Natural killer cell (primary cell): ENCODE measurements around the gene BTBD2. TPM values are rescaled to one million over a fixed set of nuclear protein-coding genes. Genes with fewer than 3 reads are reported as not detected.

Experiments
- ATAC-seq, 3 donors: fragments of 150-1000 bp in 2 of 3; fragments of 200-7000 bp in 1 of 3; cut with Tn5 transposase; 1 replicate in 1 of 3; 2 replicates in 2 of 3; pipeline ENCODE4 v1.10.0; 2021; ENCODE audit warnings: mild to moderate bottlenecking in 2 of 3, moderate library complexity in 2 of 3
- DNase-seq, 2 donors: peaks; one replicate each; pipeline versions ENCODE4 v3.0.0 to v3.0.0-alpha.2; 2013 to 2021; ENCODE audit warnings: mixed read lengths in 1 of 2
- H3K27ac ChIP-seq: one replicate; pipeline ENCODE4 v1.5.1; 2013; ENCODE audit warnings: mild to moderate bottlenecking, low read length
- H3K27me3 ChIP-seq: one replicate; pipeline ENCODE4 v1.6.1; 2013; ENCODE audit warnings: low read length; ENCODE audit not compliant: control insufficient read depth, insufficient read depth
- H3K36me3 ChIP-seq: one replicate; pipeline ENCODE4 v1.6.1; 2013; ENCODE audit warnings: low read length; ENCODE audit not compliant: control insufficient read depth, insufficient read depth
- H3K4me1 ChIP-seq: one replicate; pipeline ENCODE4 v1.6.1; 2013; ENCODE audit warnings: low read length; ENCODE audit not compliant: control insufficient read depth, insufficient read depth
- H3K4me3 ChIP-seq: one replicate; pipeline ENCODE4 v1.5.1; 2013; ENCODE audit warnings: low read length
- H3K9me3 ChIP-seq: one replicate; pipeline ENCODE4 v1.6.1; 2013; ENCODE audit warnings: low read length; ENCODE audit not compliant: control insufficient read depth, insufficient read depth
- H3K27ac Mint-ChIP-seq, 2 donors: one replicate each; pipeline ENCODE4 v1.8.0; 2022; ENCODE audit warnings: mild to moderate bottlenecking in 2 of 2, mixed read lengths in 2 of 2, moderate library complexity in 1 of 2
- H3K27me3 Mint-ChIP-seq, 2 donors: one replicate each; pipeline ENCODE4 v1.8.0; 2022; ENCODE audit warnings: low read depth in 2 of 2, mixed read lengths in 2 of 2
- H3K36me3 Mint-ChIP-seq: one replicate; pipeline ENCODE4 v1.8.0; 2022; ENCODE audit warnings: mixed read lengths
- H3K4me1 Mint-ChIP-seq, 2 donors: one replicate each; pipeline ENCODE4 v1.8.0; 2022; ENCODE audit warnings: mixed read lengths in 2 of 2
- H3K4me3 Mint-ChIP-seq: one replicate; pipeline ENCODE4 v1.8.0; 2022; ENCODE audit warnings: mild to moderate bottlenecking, moderate library complexity, mixed read lengths
- H3K9me3 Mint-ChIP-seq, 2 donors: one replicate each; pipeline ENCODE4 v1.8.0; 2022; ENCODE audit warnings: mixed read lengths in 2 of 2
- WGBS: methylation state at CpG from one replicate; pipeline ENCODE4 v1.1.7; 2013; ENCODE audit warnings: missing lambda C conversion rate; ENCODE audit not compliant: insufficient coverage; 5-methylcytosine and 5-hydroxymethylcytosine counted together
- intact Hi-C: fragments of 100-400 bp; cut with micrococcal nuclease; formaldehyde crosslinking; loops from one replicate; pipeline ENCODE4 v1.14.2; 2022
- total RNA-seq, 4 donors: library from RNA; stranded (reverse); fragments of 120-200 nt in 1 of 4; gene quantifications; one replicate each; pipeline versions ENCODE4 v1.2.3 to v1.2.4, GENCODE V29; 2013 to 2022
- TF ChIP-seq, protein P1 (sequence below): fragments of 200-600 bp; IDR thresholded peaks from one replicate; pipeline ENCODE4 v1.8.0; 2022; ENCODE audit warnings: antibody characterized with exemption

The BTBD2 gene
- total RNA-seq, 3 donors from 2014 or later (not counting 1 experiment from before 2014, with no cell fraction given), result 47.6 to 57.0 (median 53.4) TPM

GRCh38 chr19:2051773-2052704 is 36.5 kb upstream of the BTBD2 start:
- H3K4me1 Mint-ChIP-seq, result peaks cover 10 to 48% of the 10 kb centered on the region in 2 donors
- no peaks in the 10 kb centered on the region for H3K36me3 Mint-ChIP-seq
- no peaks in the 10 kb centered on the region for H3K27me3 Mint-ChIP-seq
- peak overlapping the region; percentile 82 to 86 for H3K27ac Mint-ChIP-seq
- H3K27ac ChIP-seq, result peak overlapping the region; percentile 95
- H3K36me3 ChIP-seq, result peaks cover 13% of the 10 kb centered on the region
- TF ChIP-seq, protein P1, sequence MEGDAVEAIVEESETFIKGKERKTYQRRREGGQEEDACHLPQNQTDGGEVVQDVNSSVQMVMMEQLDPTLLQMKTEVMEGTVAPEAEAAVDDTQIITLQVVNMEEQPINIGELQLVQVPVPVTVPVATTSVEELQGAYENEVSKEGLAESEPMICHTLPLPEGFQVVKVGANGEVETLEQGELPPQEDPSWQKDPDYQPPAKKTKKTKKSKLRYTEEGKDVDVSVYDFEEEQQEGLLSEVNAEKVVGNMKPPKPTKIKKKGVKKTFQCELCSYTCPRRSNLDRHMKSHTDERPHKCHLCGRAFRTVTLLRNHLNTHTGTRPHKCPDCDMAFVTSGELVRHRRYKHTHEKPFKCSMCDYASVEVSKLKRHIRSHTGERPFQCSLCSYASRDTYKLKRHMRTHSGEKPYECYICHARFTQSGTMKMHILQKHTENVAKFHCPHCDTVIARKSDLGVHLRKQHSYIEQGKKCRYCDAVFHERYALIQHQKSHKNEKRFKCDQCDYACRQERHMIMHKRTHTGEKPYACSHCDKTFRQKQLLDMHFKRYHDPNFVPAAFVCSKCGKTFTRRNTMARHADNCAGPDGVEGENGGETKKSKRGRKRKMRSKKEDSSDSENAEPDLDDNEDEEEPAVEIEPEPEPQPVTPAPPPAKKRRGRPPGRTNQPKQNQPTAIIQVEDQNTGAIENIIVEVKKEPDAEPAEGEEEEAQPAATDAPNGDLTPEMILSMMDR, result no peak
- intact Hi-C loops, result loop anchor here (1.0 to 5.0 kb wide), 3 partner anchors 10 to 35 kb away; partner anchors contain the start of gene BTBD2
- H3K4me3 ChIP-seq, result peak overlapping the region; percentile 39
- DNase-seq, result peak in 1 of 2 donors; percentile 88
- H3K9me3 ChIP-seq, result no peaks in the 10 kb centered on the region
- peak; percentile 19 to 28 (median 25) for ATAC-seq
- H3K4me1 ChIP-seq, result peaks cover 76% of the 10 kb centered on the region
- no peaks in the 10 kb centered on the region for H3K9me3 Mint-ChIP-seq
- peak overlapping the region; percentile 85 for H3K4me3 Mint-ChIP-seq
- H3K27me3 ChIP-seq, result no peaks in the 10 kb centered on the region
- 15% methylated on average over 18 of the region's 18 CpGs for WGBS

DNA sequence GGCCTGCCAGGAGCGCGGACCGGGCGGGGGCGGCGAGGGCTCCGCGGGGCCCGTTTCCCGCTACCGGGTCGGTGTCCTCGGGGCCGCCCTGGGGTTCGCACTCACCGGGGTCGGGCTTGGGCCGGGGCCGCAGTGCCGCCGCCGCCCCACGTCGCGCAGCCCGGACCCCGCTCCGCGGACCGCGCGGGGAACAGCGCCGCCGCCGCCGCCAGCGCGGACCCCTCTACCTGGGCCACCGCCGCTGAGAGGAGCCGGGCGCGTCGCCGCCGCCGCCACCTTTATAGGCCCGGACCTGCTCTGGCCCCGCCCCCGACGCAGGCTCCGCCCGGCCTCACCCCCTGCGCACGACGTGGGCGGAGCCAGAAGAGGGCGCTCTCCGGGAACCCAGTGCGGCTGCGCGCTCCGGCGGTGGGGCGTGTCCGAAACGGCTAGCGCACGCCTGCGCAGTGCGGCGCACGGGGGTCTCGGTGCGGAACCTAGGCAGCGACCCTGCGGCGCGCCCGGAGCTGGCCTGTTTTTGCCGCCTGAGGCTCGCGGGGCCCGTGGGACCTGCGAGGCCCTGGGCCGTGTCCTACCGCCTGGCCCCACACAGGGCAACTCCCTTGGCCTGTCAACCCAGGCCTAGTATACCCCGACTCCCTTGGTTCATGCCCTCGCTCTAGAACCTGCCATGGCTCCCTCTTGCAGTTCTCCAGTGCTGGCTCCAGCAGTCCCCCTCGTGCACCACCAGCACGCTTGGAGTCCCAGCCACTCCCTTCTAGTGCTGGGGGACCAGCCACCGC is 35.7 kb upstream of the BTBD2 start, which contains the start of gene MKNK2:
MKNK2 (minus strand) TSS at position 254 of the 782 bp plus-strand sequence. CDS start 393 bp downstream, outside the sequence.
- H3K27ac ChIP-seq, result peak within 1 kb of the TSS; percentile 95
- peak; percentile 97 for DNase-seq
- peaks cover 20% of the 10 kb centered on the region for H3K36me3 ChIP-seq
- peaks cover 77% of the 10 kb centered on the region for H3K4me1 ChIP-seq
- ATAC-seq, result peak; percentile 81 to 93 (median 84)
- no peaks in the 10 kb centered on the region for H3K9me3 ChIP-seq
- TF ChIP-seq, protein P1, result peak; percentile 33
- H3K4me3 ChIP-seq, result peak within 1 kb of the TSS; percentile 91
- WGBS, result 2% methylated on average over 93 of the region's 93 CpGs
- H3K9me3 Mint-ChIP-seq, result no peaks in the 10 kb centered on the region
- H3K27ac Mint-ChIP-seq, result peak within 1 kb of the TSS; percentile 82 to 89
- no peaks in the 10 kb centered on the region for H3K27me3 Mint-ChIP-seq
- no peaks in the 10 kb centered on the region for H3K27me3 ChIP-seq
- peaks cover 10 to 42% of the 10 kb centered on the region in 2 donors for H3K4me1 Mint-ChIP-seq
- intact Hi-C loops, result loop anchor here (1.0 to 5.0 kb wide), 3 partner anchors 9 to 34 kb away; partner anchors contain the start of gene BTBD2
- peak within 1 kb of the TSS; percentile 85 for H3K4me3 Mint-ChIP-seq
- no peaks in the 10 kb centered on the region for H3K36me3 Mint-ChIP-seq

DNA sequence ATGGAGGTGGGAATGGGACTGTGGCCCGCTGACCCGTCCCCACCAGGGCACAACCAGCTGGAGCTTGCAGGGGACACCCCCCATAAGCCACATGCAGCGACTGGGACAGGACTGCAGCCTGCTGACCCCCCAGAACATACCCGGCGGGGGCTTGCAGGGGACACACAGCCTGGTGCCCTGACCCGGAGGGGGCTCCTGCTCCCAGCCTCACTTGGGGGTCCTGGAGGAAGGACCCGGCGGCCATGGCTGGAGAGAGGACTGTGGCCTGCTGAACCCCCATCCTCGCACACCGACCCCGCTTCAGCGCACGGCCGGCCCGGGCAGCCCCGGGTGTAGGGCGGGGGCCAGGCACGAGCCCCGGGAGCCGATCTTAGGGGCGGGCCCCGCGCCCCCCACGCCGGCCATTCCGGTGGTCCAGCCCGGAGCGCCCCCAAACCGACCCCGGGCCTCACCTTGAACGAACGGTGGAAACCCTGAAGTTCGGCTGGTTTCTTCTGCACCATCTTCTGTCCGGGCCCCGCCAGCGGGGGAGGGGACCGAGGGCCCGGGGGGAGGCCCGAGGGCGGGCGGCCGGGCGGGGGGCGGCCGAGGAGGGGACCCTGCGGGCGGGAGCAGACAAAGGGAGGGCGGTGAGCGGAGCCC is 35.0 kb upstream of the BTBD2 start:
- peaks cover 77% of the 10 kb centered on the region for H3K4me1 ChIP-seq
- Mint-ChIP-seq H3K27me3 (no peaks in the 10 kb centered on the region), H3K9me3 (no peaks in the 10 kb centered on the region), H3K27ac (peak overlapping the region; percentile 71 to 89), H3K4me1 (peaks cover 10 to 40% of the 10 kb centered on the region in 2 donors), H3K4me3 (peak overlapping the region; percentile 81), H3K36me3 (no peaks in the 10 kb centered on the region)
- DNase-seq (no peak), ATAC-seq (peak in 2 of 3 donors; percentile 7 to 8)
- no peaks in the 10 kb centered on the region for H3K27me3 ChIP-seq
- under 1% methylated on average over 49 of the region's 49 CpGs for WGBS
- H3K27ac ChIP-seq, result peak overlapping the region; percentile 77
- intact Hi-C loops, result loop anchor here (2.0 to 5.0 kb wide), 2 partner anchors 33 to 34 kb away; partner anchors contain the start of gene BTBD2
- TF ChIP-seq, protein P1, result no peak
- H3K36me3 ChIP-seq, result peaks cover 27% of the 10 kb centered on the region
- no peaks in the 10 kb centered on the region for H3K9me3 ChIP-seq
- peak overlapping the region; percentile 91 for H3K4me3 ChIP-seq
